NOMO-1 treated with DMSO at 0.1 percent for 48 hours (cell line): ENCODE measurements around the gene TMEM181.

Source experiments
- DNase-seq: peaks from one replicate; lab custom pipeline; 2025; ENCODE audit not compliant: unreplicated experiment; lab: John Stamatoyannopoulos, UW

Gene TMEM181

DNA sequence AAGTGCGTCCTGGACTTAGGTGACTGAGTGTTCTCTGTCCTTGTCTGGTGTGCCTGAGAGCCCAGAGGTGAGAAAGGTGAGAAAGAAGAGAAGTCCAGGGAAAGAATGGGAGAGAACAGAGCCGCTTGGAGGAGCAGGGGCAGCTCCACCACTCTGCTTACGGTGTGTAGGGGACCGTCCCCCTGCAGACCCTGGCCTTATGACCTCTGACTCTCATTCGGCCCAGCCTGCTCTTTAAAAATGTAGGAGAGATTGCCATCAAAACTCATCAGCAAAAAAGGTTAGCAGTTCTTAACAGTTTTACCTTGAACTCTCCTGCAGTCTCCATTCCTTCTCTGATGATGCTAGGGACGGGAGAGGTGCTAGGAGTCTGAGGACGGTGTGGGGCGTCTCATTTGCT lies 2.0 kb downstream of the TMEM181 start:
- no peak for DNase-seq

DNA sequence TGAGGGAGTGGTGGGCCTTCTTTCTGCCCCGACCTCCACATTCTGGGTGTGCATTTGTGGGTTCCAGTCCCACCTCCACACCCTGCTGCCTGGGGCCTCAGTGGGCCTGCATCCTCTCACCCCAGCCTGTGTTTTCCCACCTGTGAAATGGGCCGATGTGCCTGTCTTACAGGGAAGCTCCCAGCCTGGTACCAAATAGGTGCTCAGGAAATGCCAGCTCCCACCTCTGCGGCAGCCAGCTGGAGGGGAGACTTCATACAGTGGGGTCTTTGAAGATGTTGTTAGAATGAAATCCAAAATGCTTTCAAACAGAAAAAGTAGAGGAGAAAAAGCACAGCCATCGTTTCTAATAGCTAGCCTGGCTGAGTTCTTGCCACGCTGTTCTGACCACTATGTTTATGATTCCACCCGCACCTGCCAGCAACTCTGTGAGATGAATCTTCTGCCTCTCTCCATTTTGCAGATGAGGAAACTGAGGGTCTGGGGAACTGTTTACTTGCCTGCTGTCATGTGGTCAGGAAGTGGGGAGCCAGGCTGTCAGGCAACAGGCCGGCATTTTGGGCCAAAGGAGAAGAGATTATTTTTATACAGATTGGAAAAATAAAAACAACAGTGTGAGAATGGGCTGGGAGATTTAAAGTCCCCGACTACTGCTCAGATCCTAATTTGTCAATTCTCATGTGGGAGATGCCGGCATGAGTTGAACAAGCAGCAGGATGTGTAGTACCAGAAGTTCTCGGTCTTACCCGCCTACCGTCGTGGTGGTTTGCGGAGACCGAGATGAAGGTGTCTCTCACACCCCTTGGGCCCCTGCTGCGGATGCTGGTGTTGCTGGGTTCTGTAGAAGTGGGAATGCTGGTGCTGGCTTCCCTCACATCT lies 4.6 kb downstream of the TMEM181 start:
- DNase-seq = no peak

DNA sequence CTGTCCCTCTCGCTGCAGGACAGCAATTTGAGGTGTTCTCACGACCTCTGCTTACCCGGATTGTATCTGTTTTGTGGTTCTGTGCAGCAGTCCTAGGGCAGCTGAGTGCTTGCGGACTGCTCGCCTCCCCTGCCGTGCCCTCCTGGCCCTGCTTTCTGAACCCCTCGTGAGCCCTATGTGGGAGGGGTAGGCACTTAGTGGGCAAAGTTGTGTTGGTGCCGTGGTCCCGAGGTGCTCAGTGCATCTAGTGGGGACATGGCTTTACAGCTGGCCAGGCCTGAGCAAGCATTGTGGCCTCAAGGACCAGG lies 5.2 kb downstream of the TMEM181 start:
- no peak for DNase-seq

DNA sequence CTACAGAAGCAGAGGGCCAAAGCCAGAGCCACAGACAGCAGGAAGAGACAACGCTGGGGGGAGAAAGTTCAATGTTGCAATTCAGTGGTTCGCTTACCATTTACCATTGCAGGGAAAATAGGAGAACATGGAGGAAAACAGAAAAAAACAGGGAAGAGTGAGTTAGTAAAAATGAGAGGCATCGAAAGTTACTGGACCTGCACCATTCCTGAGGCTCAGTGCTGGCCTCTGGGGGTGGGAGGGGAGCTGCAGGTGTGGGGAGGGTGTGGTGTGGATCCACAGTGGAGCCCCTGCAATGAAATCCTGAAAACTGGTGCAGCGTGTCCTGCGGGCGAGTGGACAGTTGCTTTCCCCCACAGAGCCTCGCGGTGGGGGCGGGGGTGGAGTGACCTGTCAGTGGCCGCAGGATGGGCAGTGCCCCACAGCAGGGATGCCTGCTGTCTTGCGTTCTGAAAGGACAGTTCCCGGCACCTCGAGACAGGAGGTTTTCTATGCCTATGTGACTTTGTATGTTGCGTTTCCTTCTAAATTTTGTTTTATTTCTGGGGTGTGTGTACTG lies 5.7 kb downstream of the TMEM181 start:
- no peak for DNase-seq

DNA sequence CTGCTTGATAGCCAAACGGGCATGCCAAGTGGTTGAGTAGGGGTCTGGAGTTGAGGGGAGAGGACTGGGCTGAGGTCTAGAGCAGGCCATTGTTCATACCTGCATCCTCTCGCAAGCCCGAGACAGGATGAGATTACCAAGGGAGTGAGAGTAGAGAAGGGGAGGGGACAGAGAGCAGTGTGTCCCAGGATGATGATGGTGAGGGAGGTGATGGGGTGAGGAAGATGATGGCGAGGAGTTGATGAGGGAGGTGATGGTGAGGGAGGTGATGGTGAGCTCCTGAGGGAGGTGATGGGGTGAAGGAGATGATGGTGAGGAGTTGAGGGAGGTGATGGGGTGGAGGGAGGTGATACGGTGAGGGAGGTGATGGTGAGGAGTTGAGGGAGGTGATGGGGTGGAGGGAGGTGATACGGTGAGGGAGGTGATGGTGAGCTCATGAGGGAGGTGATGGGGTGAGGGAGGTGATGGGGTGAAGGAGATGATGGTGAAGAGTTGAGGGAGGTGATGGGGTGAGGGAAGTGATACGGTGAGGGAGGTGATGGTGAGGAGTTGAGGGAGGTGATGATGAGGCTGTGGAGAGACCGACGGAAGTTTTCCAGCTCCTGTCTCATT lies 6.4 kb downstream of the TMEM181 start:
- DNase-seq = no peak

DNA sequence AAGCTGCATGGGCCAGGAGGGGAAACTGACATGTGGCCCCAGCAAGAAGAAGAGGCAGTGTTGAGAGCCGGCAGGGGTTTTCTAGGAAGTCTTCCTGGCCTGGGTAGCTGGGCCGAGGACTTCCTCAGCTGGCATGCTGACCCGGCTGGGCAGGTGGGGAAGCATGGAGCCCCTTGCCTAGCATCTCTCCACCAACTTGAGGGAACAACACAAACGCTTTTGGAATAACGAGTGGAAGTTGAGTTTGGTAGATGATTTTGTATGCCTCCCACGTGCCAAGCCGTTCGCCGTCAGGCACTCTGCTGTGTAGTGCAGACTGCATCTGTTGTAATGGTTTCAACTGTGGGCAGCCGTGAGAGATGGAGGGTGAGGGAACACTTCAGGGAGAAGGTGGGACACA lies 7.3 kb downstream of the TMEM181 start:
- DNase-seq = no peak

DNA sequence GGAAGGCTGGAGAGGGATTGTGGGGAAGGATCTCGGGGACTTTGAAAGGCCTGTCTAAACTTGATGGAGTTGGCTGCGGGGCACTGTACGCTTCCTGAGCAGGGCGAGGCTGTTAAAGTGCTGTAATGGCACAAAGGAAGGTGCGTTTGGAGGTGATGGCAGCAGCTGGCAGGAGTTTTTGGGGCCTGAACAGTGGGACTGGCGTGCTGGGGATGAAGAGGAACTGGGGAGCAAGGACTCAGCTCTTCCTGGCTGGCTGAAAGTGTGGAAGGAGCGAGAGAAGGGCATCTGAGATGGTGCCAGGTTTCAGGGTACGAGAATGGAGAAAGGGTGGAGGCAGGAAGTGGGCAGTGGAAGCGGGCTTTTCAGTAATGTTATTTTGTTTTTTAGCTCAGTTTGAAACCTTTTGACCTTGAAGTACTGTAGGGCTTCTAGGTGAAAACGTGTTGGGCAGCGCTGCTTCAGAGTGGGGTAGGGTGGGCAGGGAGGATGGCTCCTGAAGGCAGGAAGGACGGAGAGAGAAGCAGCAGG lies 8.0 kb downstream of the TMEM181 start:
- no peak for DNase-seq

DNA sequence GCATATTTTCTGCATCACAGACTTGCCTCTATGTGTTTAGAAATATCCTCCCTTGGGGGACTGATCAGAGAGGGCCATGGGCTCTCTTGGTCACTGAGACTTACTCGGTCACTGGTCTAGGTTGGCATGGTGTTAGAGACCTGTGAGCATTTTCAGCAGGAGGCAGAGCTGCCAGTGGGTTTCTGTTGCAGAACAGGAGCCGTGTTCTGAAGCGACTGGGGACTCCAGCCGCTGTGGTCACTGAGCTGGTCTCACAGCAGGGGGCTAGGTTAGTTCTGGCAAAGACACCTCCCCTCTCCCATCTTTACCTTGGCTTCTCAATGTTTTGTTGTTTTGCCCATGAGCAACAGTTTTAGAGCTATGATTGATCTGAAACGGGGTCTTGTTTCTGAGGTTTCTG lies 8.7 kb downstream of the TMEM181 start:
- DNase-seq = no peak

DNA sequence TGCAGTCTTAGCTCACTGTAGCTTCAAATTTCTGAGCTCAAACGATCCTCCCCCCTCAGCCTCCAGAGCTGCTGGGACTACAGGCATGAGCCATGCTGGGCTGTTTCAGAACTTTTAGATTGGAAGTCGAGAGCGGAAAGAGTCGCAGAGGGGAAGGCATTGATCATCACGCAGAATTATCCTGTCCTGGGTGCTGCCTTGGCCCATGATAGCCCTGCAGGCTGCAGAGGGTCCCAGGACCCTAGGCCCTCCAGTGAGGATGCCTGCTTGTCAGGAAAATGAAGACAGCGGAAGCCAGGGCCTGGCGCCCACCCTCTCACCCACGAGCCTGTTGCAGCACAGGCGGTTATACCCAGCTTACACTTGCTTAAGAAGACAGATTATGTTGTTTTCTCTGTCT lies 9.1 kb downstream of the TMEM181 start:
- no peak for DNase-seq

DNA sequence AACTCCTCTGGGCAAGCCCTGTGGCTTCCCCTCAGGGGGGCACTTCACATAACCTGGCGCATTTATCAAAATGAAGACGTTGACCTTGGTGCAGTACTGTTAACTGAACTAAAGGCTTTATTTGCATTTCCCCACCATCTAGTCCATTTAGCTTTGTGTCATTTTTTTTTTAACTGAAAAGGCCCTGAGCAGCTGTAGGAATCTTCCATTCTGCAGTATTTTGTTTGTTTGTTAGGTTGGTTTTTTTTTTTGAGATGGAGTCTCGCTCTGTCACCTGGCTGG lies 10.7 kb downstream of the TMEM181 start:
- DNase-seq = no peak

DNA sequence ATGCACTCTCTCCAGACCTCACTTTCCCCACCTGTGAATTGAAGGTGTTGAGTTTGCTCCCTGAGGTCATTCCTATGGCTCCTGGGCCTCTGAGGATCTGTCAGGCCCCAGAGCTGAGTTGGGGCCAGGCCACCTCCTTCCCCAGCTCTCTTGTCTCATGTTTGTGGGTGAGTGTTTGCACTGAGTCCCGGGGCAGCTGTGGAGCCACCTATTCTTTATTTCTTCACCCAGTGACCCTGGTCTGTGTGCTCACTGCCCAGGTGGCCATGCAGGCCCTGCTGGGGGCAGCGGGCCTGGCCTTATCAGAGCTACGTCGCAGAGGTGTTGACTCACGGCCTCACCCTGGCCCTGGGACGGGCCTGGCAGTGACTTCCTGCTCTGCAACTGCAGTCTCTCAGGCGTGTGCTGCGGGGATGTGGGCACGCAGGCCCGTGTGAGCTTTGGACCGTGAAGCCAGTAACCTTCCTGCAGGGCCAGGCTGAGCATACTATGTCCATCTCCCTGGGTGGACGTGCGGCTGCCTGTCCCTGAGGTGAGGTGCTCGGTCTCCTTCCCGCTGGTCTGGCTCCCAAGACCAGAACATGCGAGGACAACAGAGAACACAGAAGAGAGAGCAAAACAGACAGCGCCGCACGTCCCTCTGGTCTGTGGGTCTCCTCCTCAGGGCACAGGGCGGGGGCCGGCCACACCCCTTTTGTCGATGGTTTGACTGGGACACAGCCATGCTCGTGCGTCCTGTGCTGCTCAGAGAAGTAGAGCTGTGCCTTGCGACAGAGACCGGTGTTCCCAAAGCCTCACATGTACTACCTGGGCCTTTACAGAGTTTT lies 12.1 kb downstream of the TMEM181 start:
- DNase-seq = no peak

DNA sequence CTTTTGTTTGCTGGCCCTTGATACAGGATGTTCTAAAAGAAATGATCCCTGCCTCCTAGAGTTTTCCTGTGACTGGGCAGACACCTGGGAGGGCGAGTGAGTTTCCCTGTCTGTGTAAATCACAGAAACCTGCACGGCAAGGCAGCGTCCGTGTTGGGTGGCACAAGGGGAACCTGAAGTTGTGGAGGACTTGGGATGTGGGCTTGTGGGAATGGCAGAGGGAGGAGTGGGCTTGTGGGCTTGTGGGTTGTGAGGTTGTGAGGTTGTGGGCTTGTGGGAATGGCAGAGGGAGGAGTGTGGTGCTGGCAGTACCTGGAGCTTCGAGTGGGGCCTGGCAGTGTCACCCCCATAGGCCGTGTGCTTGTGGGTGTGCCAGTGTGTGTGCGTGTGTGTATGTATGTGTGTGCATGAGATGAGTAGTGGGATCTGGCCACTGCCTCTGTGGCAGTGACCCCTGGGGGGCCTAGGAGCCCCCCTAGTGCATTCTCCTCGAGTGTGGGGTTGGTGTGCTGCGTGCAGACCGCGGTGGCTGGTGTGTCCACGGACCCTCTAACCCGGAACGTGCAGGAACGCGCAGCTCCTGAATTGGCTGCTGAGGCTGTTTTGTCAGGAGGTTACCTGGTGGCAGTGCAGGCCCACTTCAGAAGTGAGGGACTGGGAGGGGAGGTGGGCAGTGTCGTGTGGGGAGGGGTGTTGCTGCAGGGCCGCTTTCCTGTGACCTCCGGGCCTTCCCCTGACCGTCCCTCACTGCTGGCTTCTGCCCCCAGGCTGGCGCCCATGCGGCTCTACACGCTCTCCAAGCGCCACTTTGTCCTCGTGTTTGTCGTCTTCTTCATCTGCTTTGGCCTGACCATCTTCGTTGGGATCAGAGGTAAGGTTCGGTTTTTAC lies 13.0 kb downstream of the TMEM181 start:
- DNase-seq = no peak

DNA sequence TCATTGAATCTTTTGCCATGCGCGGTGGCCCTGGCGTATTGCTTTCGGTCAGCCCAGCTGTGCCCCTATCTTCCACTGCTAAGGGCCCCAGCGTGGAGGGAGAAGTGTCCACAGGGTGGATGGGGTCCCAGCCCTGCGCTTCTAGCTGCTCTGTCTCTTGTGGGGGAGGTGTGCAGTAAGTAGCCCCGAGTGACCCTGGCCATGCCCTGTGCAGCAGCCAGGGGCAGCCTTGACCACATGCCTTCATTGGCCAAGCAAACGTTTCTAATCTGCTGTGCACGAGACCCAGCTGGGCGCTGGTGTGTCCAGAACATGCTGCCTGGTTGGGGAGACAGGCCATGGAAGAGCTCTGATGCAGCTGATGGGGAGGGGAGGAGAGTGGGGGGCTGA lies 13.6 kb downstream of the TMEM181 start:
- no peak for DNase-seq

DNA sequence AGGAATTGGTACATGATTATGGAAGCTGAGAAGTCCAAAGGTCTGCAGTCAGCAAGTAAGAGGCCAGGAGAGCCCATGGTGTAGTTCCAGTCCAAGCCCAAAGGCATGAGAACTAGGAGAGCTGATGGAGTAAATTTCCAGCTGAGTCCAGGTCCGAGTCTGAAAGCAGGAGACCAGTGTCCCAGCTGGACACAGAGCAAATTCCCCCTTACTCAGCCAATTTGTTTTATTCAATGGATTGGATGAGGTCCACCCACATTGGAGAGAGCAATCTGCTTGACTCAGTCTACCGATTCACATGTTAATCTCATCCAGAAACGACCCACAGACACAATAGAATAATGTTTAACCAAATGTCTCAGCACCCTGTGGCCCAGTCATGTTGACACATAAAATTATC lies 14.9 kb downstream of the TMEM181 start:
- no peak for DNase-seq

DNA sequence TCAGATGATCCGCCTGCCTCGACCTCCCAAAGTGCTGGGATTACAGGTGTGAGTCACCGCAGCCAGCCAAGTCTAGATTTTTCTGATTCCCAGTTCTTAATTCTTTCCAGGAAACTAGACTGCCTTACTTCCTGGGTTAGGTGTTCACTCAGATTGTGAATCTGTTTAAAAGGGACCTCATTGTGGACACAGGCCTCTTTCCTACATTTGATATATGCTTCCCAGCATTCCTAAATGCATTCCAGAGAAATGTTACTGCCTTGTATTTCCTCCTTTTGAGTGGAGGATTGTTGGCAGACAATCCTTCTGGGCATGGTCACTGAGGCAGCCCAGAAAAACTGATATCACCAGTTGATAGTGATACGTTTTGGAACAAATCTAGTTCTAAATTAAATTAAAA lies 15.7 kb downstream of the TMEM181 start:
- DNase-seq = no peak

DNA sequence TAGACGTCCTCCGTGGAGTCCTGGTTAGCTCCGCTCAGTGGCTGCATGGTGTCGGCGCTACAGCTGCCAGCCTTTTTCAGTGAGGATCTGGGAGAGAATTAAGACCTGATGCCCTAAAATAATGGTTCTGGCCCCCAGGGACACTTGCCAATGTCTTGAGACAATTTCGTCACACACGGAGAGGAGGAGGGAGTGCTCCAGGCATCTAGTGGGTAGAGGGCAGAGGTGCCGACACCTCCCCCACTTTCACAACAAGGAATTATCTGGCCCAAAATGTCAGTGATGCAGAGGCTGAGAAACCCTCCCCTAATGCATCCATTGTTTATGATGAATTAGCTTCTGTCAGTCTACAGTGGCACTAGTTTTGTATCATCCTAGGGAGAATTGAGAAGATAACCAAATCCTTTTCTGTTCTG lies 24.4 kb downstream of the TMEM181 start:
- no peak for DNase-seq

DNA sequence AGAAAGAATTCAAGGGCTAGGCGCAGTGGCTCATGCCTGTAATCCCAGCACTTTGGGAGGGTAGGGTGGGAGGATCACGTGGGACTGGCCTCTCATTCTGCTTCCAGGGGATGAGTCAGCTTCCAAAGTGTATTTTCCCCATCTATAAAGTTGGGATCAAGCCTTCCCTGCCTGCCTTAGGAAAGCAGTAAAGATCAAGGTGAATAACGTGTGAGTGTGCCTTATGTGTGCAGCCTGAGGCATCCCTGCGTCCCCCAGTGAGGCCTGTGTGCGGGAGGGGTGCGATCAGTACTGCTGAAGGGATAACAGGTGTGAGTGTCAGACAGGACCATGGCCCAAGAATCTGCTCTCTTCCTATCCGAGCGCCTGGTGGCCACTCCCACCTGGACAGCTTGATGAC lies 26.8 kb downstream of the TMEM181 start:
- no peak for DNase-seq

DNA sequence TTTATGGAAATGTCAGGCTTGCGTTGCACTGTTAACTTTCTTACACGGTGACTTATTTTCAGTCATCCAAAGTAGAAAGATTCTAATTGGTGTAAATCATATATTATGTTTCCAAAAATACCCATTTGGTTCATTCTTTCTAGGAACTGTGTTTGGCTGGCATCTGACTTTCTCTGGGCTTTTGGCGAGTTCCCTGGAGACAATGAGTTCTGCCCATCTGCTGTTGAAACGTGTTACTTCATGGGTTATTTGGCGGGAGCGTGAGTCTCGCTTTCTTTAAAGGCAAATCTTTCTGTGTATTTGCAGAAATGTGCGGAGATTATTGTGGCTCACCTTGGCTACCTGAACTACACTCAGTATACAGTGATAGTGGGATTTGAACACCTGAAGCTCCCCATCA lies 29.5 kb downstream of the TMEM181 start:
- DNase-seq = no peak

DNA sequence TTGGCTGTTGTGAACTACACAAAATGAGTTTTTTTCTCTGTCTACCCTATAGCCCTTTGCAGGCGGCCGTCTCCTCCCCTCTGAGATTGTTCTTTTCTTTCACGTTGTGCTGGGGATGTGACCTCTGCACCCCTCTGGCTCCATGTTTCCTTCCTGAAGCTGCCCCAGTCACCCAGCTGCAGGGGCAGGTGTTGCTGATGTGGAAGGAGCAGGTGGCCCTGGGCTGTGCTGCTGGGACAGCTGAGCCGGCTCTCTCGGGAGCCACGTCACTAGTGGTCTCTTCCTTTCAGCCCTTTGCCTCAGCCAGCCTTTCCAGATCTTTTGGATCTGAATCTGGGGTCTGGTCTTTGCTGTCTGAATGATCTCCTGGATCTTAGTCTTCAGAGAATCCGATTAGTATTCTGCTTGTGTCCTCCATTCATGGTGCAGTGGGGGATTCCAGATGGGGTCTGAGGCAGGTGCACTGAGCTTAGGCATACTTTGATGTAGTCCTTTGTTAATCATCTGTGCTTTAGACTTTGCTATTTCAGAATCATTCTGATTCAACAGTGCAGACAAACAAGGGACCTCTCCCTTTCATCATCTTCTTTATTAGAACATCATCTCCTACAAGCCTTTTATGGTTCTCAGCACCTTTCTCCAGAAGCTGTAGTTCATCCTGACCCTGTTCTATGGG lies 31.4 kb downstream of the TMEM181 start:
- no peak for DNase-seq

DNA sequence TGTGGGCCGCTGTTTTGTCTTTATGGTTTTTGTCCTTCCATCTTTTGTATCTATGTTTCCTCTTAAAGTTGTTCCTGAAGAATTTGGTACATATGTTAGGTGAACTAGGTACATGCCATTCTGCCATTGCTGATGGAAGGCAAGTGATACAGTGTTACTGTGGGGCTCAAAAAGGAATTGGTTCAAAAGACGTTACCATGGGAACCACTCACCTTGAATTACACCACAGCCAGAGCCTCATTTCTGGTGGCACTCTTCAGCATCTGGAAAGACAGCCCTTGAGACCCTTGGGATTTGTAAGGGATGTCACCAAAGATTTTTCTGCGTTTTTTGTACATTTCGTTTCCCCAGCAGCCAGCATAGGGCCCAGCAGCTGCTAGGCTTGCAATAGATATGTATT lies 31.9 kb downstream of the TMEM181 start:
- no peak for DNase-seq
